HG03139 (cell line): ENCODE measurements around the gene OR51T1.
"Not testable (repeated sequence)": the region's sequence is repeated elsewhere in the genome, so short reads cannot be mapped to it uniquely, and the experiment has no call there.

ENCODE experiments used
- ATAC-seq: cut with Tn5 transposase; IDR thresholded peaks from one replicate; pipeline ENCODE4 v1.9.1; 2021; ENCODE audit not compliant: unreplicated experiment

Gene OR51T1, protein sequence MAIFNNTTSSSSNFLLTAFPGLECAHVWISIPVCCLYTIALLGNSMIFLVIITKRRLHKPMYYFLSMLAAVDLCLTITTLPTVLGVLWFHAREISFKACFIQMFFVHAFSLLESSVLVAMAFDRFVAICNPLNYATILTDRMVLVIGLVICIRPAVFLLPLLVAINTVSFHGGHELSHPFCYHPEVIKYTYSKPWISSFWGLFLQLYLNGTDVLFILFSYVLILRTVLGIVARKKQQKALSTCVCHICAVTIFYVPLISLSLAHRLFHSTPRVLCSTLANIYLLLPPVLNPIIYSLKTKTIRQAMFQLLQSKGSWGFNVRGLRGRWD

GRCh38 chr11:4881860-4882500 lies at the start of gene OR51T1:
Gene OR51T1, plus strand, starts transcription at chr11:4881900. Its CDS starts 0 bp downstream, at chr11:4881900.
- ATAC-seq: no peak

DNA sequence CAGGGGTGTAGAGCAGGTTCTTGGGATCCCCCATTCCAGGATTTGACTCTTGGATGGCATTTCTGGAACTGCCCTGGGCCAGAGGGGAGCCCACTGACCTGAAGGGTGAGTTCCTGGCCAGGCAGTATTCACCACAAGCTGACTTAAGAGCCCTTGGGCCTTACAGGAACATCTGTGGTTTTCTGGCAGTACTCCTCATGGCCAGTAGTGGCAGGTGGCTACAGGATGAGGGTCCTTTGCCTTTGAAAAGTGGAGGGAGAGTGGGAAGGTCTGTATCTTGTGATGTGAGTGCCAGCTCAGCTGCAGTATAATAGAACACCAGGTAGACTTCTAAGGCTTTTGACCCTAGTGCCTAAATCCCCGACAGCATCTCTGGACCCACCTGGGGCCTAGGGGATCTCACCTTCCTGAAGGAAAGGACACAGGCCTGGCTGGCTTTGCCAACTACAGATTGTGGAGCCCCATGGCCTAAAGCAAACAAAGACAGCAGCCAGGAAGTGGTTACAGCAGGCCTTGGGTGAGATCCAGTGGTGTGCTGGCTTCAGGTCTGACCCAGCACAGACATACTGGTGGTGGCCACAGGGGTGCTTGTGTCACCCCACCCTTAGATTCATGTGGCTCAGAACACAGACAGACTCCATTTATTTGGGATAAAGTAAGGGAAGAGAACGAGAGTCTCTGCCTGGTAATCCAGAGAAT lies 41.7 kb upstream of the OR51T1 start:
- no peak for ATAC-seq

- no peak for ATAC-seq
These were observed 32.7 kb upstream of the OR51T1 start, which contains the start of gene OR51S1 for GRCh38 chr11:4848908-4849532. Gene OR51S1, minus strand, starts transcription at chr11:4849208. Its CDS starts 0 bp downstream, at chr11:4849208.

- ATAC-seq: no peak
These were observed 30.7 kb upstream of the OR51T1 start for GRCh38 chr11:4851033-4851432.

DNA sequence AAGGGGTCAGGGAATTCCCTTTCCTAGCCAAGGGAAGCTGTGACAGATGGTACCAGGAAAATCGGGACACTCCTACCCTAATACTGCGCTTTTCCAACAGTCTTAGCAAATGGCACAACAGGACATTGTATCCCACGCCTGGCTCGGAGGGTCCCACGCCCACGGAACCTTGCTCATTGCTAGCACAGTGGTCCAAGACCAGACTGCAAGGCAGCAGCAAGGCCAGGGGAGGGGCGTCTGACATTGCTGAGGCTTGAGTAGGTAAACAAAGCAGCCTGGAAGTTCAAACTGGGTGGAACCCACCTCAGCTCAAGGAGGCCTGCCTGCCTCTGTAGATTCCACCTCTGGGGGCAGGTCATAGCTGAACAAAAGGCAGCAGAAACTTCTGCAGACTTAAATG lies 27.4 kb upstream of the OR51T1 start:
- ATAC-seq: not testable (repeated sequence)

DNA sequence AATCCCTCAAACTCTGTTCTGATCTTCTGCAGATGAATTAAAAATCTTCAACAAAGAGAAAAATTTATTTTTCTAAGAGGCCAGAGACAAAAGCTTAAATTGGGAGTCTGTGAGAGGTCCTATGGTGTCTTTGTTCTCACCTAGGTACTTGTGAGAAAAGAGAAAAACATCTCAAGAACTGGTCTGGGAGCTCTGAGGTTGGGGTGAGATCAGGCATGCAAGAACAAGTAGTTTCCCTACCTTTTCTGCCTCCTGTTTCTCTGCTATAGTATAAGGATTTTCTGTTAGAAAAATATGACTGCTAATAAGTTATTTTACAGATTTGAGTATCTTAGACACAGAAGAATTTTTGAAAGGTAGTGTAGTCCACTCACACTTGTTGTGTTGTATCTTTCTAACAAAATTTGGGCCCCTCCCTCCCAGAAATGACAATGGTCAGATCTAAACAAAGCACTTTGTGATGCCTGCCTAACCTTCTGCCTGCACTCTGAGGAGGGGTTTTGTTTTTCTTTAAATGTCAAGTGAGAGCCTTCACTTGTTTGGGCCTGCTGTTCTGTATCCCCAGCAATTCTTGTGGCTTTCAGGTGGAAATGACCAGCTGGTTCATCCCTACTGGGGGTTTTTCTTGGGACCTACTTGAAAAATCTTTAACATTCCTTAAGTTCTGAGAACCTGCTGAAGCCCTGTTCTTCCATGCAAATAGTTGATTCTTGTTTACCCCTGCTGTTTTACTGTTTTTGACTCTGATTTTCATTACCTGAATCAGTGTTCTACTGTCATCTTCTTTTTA lies 19.1 kb upstream of the OR51T1 start:
- no peak for ATAC-seq

DNA sequence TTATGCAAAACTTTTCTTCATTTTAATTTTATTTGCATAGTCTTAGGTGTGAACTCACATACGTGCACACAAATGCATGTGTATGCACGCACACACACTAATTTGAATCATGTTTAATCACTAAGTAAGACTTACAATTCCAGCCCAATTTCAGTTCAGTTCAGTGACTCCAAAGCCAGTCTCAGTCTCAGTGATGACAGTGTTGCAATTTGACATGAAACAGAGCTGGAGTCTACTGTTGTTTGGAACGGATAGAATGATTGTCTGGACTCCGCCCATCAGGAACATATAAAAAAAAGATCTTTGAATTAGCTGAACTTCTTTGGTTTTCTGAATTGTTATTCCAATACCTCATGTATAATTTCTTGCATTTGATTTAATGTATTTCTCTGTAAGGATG lies 17.8 kb upstream of the OR51T1 start:
- no peak for ATAC-seq

- no peak for ATAC-seq
These were observed 15.8 kb upstream of the OR51T1 start for GRCh38 chr11:4865855-4866254.

GRCh38 chr11:4881188-4881587 lies 512 bp upstream of the OR51T1 start:
- ATAC-seq: no peak

DNA sequence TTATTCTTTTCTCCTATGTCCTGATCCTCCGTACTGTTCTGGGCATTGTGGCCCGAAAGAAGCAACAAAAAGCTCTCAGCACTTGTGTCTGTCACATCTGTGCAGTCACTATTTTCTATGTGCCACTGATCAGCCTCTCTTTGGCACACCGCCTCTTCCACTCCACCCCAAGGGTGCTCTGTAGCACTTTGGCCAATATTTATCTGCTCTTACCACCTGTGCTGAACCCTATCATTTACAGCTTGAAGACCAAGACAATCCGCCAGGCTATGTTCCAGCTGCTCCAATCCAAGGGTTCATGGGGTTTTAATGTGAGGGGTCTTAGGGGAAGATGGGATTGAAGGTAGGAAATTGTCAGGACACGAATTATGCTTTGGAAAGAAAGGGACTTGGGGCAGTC lies 843 bp downstream of the OR51T1 start:
- ATAC-seq: no peak

- no peak for ATAC-seq
These were observed 2.7 kb downstream of the OR51T1 start for GRCh38 chr11:4884361-4884760.

- no peak for ATAC-seq
These were observed 4.5 kb downstream of the OR51T1 start for GRCh38 chr11:4886186-4886585.

DNA sequence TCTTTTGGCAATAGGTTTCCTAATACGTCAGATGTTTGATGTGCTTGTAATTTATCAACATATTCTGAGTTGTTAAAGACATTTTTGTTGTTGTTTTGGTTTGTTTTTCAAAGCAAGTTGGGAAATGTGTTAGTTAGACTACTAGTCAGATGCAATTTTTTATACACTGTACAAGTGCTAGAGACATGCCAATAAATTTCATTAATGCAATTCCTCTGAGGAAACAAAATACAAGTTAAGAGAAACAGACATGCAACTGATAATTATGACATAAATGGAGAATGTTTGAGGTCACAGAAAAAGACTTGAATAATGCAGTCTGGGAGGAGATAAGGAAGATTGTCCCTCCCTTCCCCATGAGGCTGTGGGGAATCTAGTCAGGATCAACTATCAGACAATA lies 5.9 kb downstream of the OR51T1 start:
- ATAC-seq: no peak

DNA sequence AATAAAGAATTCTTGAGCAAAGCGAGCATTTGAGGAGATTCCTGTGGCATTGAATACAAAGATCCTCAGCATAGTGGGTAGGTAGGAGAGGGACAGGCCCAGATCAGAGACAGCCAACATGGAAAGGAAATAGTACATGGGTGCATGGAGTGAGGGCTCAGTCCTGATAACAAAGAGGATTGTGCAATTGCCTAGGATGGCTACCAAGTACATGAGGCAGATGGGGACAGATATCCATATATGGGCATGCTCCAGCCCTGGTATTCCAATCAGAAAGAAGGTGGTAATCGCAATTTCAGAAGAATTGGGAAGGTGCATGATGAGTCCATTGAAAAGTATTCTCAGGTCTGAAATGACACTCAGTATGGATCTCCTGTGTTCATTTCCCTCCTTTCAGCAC lies 8.6 kb downstream of the OR51T1 start:
- no peak for ATAC-seq

GRCh38 chr11:4891996-4892640 lies 10.4 kb downstream of the OR51T1 start:
- ATAC-seq: no peak

GRCh38 chr11:4903484-4903883 lies 21.8 kb downstream of the OR51T1 start, which contains the start of gene OR51A7:
Gene OR51A7, plus strand, starts transcription at chr11:4903783. Its CDS starts 3,587 bp downstream, at chr11:4907370.
- no peak for ATAC-seq

DNA sequence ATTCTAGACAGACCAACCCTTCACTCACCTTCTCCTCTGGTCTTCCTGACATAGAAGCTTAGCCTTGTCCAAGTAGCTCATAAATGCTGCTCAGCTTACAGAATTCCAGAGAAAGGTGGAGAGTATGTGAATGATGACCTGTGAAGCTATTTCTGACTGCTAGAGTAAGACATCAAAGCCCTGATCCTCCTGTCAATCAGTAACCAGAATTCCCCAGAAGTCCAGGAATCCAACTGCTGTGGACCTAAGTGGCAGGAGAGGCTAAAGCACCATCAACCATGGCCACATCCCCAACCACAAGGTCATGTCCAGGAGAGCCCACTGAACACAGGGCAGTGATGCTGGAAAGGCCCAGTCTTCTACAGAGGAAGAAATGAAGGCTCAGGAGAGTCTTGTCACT lies 34.9 kb downstream of the OR51T1 start:
- no peak for ATAC-seq

DNA sequence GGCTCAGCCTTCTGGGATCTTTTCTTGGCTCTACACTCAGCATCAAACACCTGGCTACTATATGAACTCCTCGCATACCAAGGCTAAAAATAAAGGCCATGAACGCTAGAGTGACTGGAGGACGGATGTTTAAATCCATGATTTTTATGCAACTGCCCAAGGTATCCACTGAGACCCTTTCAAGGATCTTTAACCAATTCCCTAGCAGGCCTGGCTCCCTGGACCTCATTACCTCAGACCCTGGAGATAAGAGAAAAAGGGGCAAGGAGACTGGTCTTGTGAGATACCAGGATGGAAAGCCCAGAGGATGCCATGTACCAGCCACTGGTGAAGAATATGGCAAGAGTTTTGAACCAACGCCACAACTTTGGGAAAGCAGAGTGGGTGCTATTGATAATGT lies 37.5 kb downstream of the OR51T1 start, which contains the start of gene OR51G2:
Gene OR51G2 (minus strand): TSS at position 101 of the 400 bp plus-strand sequence. CDS start 3,687 bp downstream, outside the sequence.
- ATAC-seq: no peak

GRCh38 chr11:4921796-4922195 lies 40.1 kb downstream of the OR51T1 start:
- ATAC-seq: no peak

DNA sequence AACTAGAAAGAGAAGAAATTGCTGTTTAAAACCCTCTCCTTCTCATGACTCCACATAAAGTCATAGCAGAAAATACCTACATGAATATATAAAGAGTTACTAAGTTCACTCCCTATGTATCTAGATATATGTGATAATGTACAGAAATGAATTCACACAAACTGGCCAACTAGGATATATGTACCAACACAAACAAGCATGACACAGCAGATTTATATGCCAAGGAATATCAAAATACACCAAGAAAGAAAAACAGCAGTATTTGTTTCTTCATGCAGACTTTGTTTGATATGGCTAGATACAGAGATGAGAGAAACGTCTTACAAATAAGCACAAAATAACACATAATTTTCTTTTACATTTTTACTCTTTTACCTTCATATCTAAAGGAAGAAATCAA lies 40.6 kb downstream of the OR51T1 start:
- no peak for ATAC-seq
